Muscle of arm (tissue), 14 donors: ENCODE results near the gene LRIG2. TPM values are rescaled to one million over a fixed set of nuclear protein-coding genes. Genes with fewer than 3 reads are reported as not detected.
"Not testable (repeated sequence)": the region's sequence is repeated elsewhere in the genome, so short reads cannot be mapped to it uniquely, and the experiment has no call there.

Source experiments
- DNase-seq: peaks from one replicate; pipeline ENCODE4 v3.0.0-alpha.2; 2013
- long read RNA-seq, 11 donors: transcript quantifications; one replicate each; lab custom pipeline, GENCODE V29; 2026
- polyA plus RNA-seq, 12 donors: library from polyadenylated mRNA; unstranded; fragments of 120-200 nt; gene quantifications; one replicate each; pipeline ENCODE4 v1.2.1, GENCODE V29; 2013; ENCODE audit not compliant: insufficient read length in 12 of 12

LRIG2 gene
- 10 to 100 TPM in 8 of 12 donors, 1 to 10 TPM in 3, not detected in 1; 9.4 to 18.7 (median 14.6) TPM for polyA plus RNA-seq
- long read RNA-seq, donor 1, full-length matches to known transcripts = 1 of 10 reads
- long read RNA-seq, donor 1, partial matches to known transcripts = 9 of 10 reads
- long read RNA-seq, donor 1, other reads (novel, unspliced or antisense) = 0 of 10 reads
- long read RNA-seq, donor 2 = 0 reads
- long read RNA-seq, donor 3, full-length matches to known transcripts = 1 of 1 reads
- long read RNA-seq, donor 3, partial matches to known transcripts = 0 of 1 reads
- long read RNA-seq, donor 3, other reads (novel, unspliced or antisense) = 0 of 1 reads
- long read RNA-seq, donor 4, full-length matches to known transcripts = 1 of 1 reads
- long read RNA-seq, donor 4, partial matches to known transcripts = 0 of 1 reads
- long read RNA-seq, donor 4, other reads (novel, unspliced or antisense) = 0 of 1 reads
- long read RNA-seq, donor 5 = 0 reads
- long read RNA-seq, donor 6, full-length matches to known transcripts = 1 of 1 reads
- long read RNA-seq, donor 6, partial matches to known transcripts = 0 of 1 reads
- long read RNA-seq, donor 6, other reads (novel, unspliced or antisense) = 0 of 1 reads
- long read RNA-seq, donor 7, full-length matches to known transcripts = 1 of 1 reads
- long read RNA-seq, donor 7, partial matches to known transcripts = 0 of 1 reads
- long read RNA-seq, donor 7, other reads (novel, unspliced or antisense) = 0 of 1 reads
- long read RNA-seq, donor 8, full-length matches to known transcripts = 1 of 1 reads
- long read RNA-seq, donor 8, partial matches to known transcripts = 0 of 1 reads
- long read RNA-seq, donor 8, other reads (novel, unspliced or antisense) = 0 of 1 reads
- long read RNA-seq, donor 9 = 0 reads
- long read RNA-seq, donor 10, full-length matches to known transcripts = 1 of 1 reads
- long read RNA-seq, donor 10, partial matches to known transcripts = 0 of 1 reads
- long read RNA-seq, donor 10, other reads (novel, unspliced or antisense) = 0 of 1 reads
- long read RNA-seq, donor 11, full-length matches to known transcripts = 1 of 7 reads
- long read RNA-seq, donor 11, partial matches to known transcripts = 6 of 7 reads
- long read RNA-seq, donor 11, other reads (novel, unspliced or antisense) = 0 of 7 reads

- peak; percentile 97 for DNase-seq
Measured at GRCh38 chr1:113072757-113073478, at the start of gene LRIG2. TSS of gene LRIG2 (plus strand) at chr1:113073198. CDS start at chr1:113073407, 209 bp downstream.

GRCh38 chr1:113023316-113023715 is 49.7 kb upstream of the LRIG2 start:
- not testable (repeated sequence) for DNase-seq

GRCh38 chr1:113027007-113027406 is 46.0 kb upstream of the LRIG2 start:
- no peak for DNase-seq

- no peak for DNase-seq
Measured at GRCh38 chr1:113027449-113027848, 45.5 kb upstream of the LRIG2 start.

GRCh38 chr1:113029822-113030221 is 43.2 kb upstream of the LRIG2 start:
- DNase-seq = no peak

GRCh38 chr1:113031171-113031933 is 41.6 kb upstream of the LRIG2 start:
- DNase-seq = no peak

- no peak for DNase-seq
Measured at GRCh38 chr1:113035086-113035485, 37.9 kb upstream of the LRIG2 start.

GRCh38 chr1:113036639-113037321 is 36.2 kb upstream of the LRIG2 start:
- no peak for DNase-seq

GRCh38 chr1:113040041-113040440 is 33.0 kb upstream of the LRIG2 start:
- DNase-seq = no peak

- no peak for DNase-seq
Measured at GRCh38 chr1:113040718-113041412, 32.1 kb upstream of the LRIG2 start.

GRCh38 chr1:113041569-113042284 is 31.3 kb upstream of the LRIG2 start:
- no peak for DNase-seq

GRCh38 chr1:113042285-113043143 is 30.5 kb upstream of the LRIG2 start:
- peak; percentile 80 for DNase-seq

GRCh38 chr1:113043144-113043488 is 29.9 kb upstream of the LRIG2 start:
- not testable (repeated sequence) for DNase-seq

GRCh38 chr1:113046569-113046968 is 26.4 kb upstream of the LRIG2 start:
- no peak for DNase-seq

GRCh38 chr1:113048064-113048463 is 24.9 kb upstream of the LRIG2 start:
- DNase-seq = no peak

GRCh38 chr1:113053344-113054126 is 19.5 kb upstream of the LRIG2 start:
- DNase-seq = no peak

GRCh38 chr1:113055570-113055969 is 17.4 kb upstream of the LRIG2 start:
- no peak for DNase-seq
